ENCODE results near the gene RAX2.

RAX2 gene

GRCh38 chr19:3737487-3738205, 34.4 kb downstream of the RAX2 start:
- no peak for DNase-seq
- Histone ChIP-seq H3K9ac (ENCODE audit: low read length) (no peak overlapping the region), H3K27ac (ENCODE audit: low read length, poor library complexity, severe bottlenecking) (no peak overlapping the region), H3K4me1 (ENCODE audit: control insufficient read depth, insufficient read depth, low read depth, low read length) (no peaks in the 10 kb centered on the region), H3K4ac (ENCODE audit: low read depth in 1 of 2, low read length in 2 of 2) (no peak overlapping the region), H2BK120ac (ENCODE audit: low read depth, low read length) (no peak overlapping the region), H3K18ac (ENCODE audit: low read depth in 1 of 2, low read length in 2 of 2) (no peak overlapping the region), H2BK15ac (ENCODE audit: low read depth, poor library complexity, severe bottlenecking) (no peak overlapping the region), H2BK12ac (ENCODE audit: low read length in 2 of 2) (no peak overlapping the region), H3K23ac (ENCODE audit: low read length in 2 of 2) (no peak overlapping the region), H3K27me3 (ENCODE audit: control insufficient read depth in 1 of 2, insufficient read depth in 1 of 2, low read length in 2 of 2) (peaks cover 18 to 51% of the 10 kb centered on the region in 2 experiments), H2AK5ac (ENCODE audit: low read length, severe bottlenecking) (no peak overlapping the region), H3K4me3 (ENCODE audit: insufficient read depth in 1 of 2, low read depth in 1 of 2, low read length in 2 of 2) (no peak overlapping the region), H3K79me1 (replicated peaks; ENCODE audit: low read length, poor library complexity, severe bottlenecking) (no peaks in the 10 kb centered on the region), H2AFZ (ENCODE audit: low read depth, low read length) (no peak overlapping the region), H4K91ac (ENCODE audit: low read length) (no peak overlapping the region), H4K8ac (ENCODE audit: low read length) (no peak overlapping the region), H2BK5ac (ENCODE audit: low read depth, low read length, poor library complexity, severe bottlenecking) (no peak overlapping the region), H3K4me2 (ENCODE audit: low read length, poor library complexity, severe bottlenecking) (no peak overlapping the region), H3K14ac (ENCODE audit: low read length in 2 of 2) (no peak overlapping the region), H3K36me3 (ENCODE audit: control insufficient read depth in 1 of 2, insufficient read depth in 2 of 2, low read depth in 1 of 2, low read length in 2 of 2) (peaks cover 0 to 2% of the 10 kb centered on the region in 2 experiments), H3K9me3 (ENCODE audit: control insufficient read depth, low read length) (no peaks in the 10 kb centered on the region)
- WGBS = 87% methylated on average over 10 of the region's 10 CpGs

GRCh38 chr19:3736106-3736724, 35.8 kb downstream of the RAX2 start:
- H3K14ac ChIP-seq (ENCODE audit: low read length in 2 of 2) = no peak overlapping the region
- H3K18ac ChIP-seq (ENCODE audit: low read depth in 1 of 2, low read length in 2 of 2) = no peak overlapping the region
- no peak overlapping the region for H3K9ac ChIP-seq (ENCODE audit: low read length)
- H3K4ac ChIP-seq (ENCODE audit: low read depth in 1 of 2, low read length in 2 of 2) = no peak overlapping the region
- no peaks in the 10 kb centered on the region for H3K79me1 ChIP-seq (replicated peaks; ENCODE audit: low read length, poor library complexity, severe bottlenecking)
- H2AFZ ChIP-seq (ENCODE audit: low read depth, low read length) = no peak overlapping the region
- H4K91ac ChIP-seq (ENCODE audit: low read length) = no peak overlapping the region
- H3K23ac ChIP-seq (ENCODE audit: low read length in 2 of 2) = peak overlapping the region in 1 of 2 experiments; percentile 15
- H2AK5ac ChIP-seq (ENCODE audit: low read length, severe bottlenecking) = no peak overlapping the region
- no peak overlapping the region for H2BK120ac ChIP-seq (ENCODE audit: low read depth, low read length)
- H3K9me3 ChIP-seq (ENCODE audit: control insufficient read depth, low read length) = no peaks in the 10 kb centered on the region
- no peak overlapping the region for H3K27ac ChIP-seq (ENCODE audit: low read length, poor library complexity, severe bottlenecking)
- H3K4me2 ChIP-seq (ENCODE audit: low read length, poor library complexity, severe bottlenecking) = no peak overlapping the region
- no peak overlapping the region for H3K4me3 ChIP-seq (ENCODE audit: insufficient read depth in 1 of 2, low read depth in 1 of 2, low read length in 2 of 2)
- no peaks in the 10 kb centered on the region for H3K4me1 ChIP-seq (ENCODE audit: control insufficient read depth, insufficient read depth, low read depth, low read length)
- peaks cover 0 to 2% of the 10 kb centered on the region in 2 experiments for H3K36me3 ChIP-seq (ENCODE audit: control insufficient read depth in 1 of 2, insufficient read depth in 2 of 2, low read depth in 1 of 2, low read length in 2 of 2)
- no peak overlapping the region for H2BK12ac ChIP-seq (ENCODE audit: low read length in 2 of 2)
- H2BK15ac ChIP-seq (ENCODE audit: low read depth, poor library complexity, severe bottlenecking) = no peak overlapping the region
- no peak for DNase-seq
- H2BK5ac ChIP-seq (ENCODE audit: low read depth, low read length, poor library complexity, severe bottlenecking) = no peak overlapping the region
- WGBS = 88% methylated on average over 19 of the region's 21 CpGs
- no peak overlapping the region for H4K8ac ChIP-seq (ENCODE audit: low read length)
- peaks cover 18 to 51% of the 10 kb centered on the region in 2 experiments for H3K27me3 ChIP-seq (ENCODE audit: control insufficient read depth in 1 of 2, insufficient read depth in 1 of 2, low read length in 2 of 2)

- no peaks in the 10 kb centered on the region for H3K9me3 ChIP-seq (ENCODE audit: control insufficient read depth, low read length)
- H3K18ac ChIP-seq (ENCODE audit: low read depth in 1 of 2, low read length in 2 of 2) = no peak overlapping the region
- peaks cover 0 to 2% of the 10 kb centered on the region in 2 experiments for H3K36me3 ChIP-seq (ENCODE audit: control insufficient read depth in 1 of 2, insufficient read depth in 2 of 2, low read depth in 1 of 2, low read length in 2 of 2)
- H4K91ac ChIP-seq (ENCODE audit: low read length) = no peak overlapping the region
- H2AFZ ChIP-seq (ENCODE audit: low read depth, low read length) = no peak overlapping the region
- peaks cover 18 to 49% of the 10 kb centered on the region in 2 experiments for H3K27me3 ChIP-seq (ENCODE audit: control insufficient read depth in 1 of 2, insufficient read depth in 1 of 2, low read length in 2 of 2)
- H2BK5ac ChIP-seq (ENCODE audit: low read depth, low read length, poor library complexity, severe bottlenecking) = no peak overlapping the region
- 100% methylated on average over 1 of the region's 14 CpGs for WGBS
- no peak overlapping the region for H3K9ac ChIP-seq (ENCODE audit: low read length)
- no peak overlapping the region for H2AK5ac ChIP-seq (ENCODE audit: low read length, severe bottlenecking)
- no peak overlapping the region for H3K23ac ChIP-seq (ENCODE audit: low read length in 2 of 2)
- H3K4me1 ChIP-seq (ENCODE audit: control insufficient read depth, insufficient read depth, low read depth, low read length) = no peaks in the 10 kb centered on the region
- no peaks in the 10 kb centered on the region for H3K79me1 ChIP-seq (replicated peaks; ENCODE audit: low read length, poor library complexity, severe bottlenecking)
- H3K4ac ChIP-seq (ENCODE audit: low read depth in 1 of 2, low read length in 2 of 2) = no peak overlapping the region
- no peak overlapping the region for H3K14ac ChIP-seq (ENCODE audit: low read length in 2 of 2)
- no peak for DNase-seq
- no peak overlapping the region for H2BK12ac ChIP-seq (ENCODE audit: low read length in 2 of 2)
- no peak overlapping the region for H2BK15ac ChIP-seq (ENCODE audit: low read depth, poor library complexity, severe bottlenecking)
- no peak overlapping the region for H2BK120ac ChIP-seq (ENCODE audit: low read depth, low read length)
- no peak overlapping the region for H3K4me3 ChIP-seq (ENCODE audit: insufficient read depth in 1 of 2, low read depth in 1 of 2, low read length in 2 of 2)
- no peak overlapping the region for H3K4me2 ChIP-seq (ENCODE audit: low read length, poor library complexity, severe bottlenecking)
- H4K8ac ChIP-seq (ENCODE audit: low read length) = no peak overlapping the region
- H3K27ac ChIP-seq (ENCODE audit: low read length, poor library complexity, severe bottlenecking) = no peak overlapping the region
Measured at GRCh38 chr19:3734310-3734600, 37.8 kb downstream of the RAX2 start.

- Histone ChIP-seq H3K4ac (ENCODE audit: low read depth in 1 of 2, low read length in 2 of 2) (no peak overlapping the region), H3K4me3 (ENCODE audit: insufficient read depth in 1 of 2, low read depth in 1 of 2, low read length in 2 of 2) (no peak overlapping the region), H3K4me2 (ENCODE audit: low read length, poor library complexity, severe bottlenecking) (no peak overlapping the region), H2BK12ac (ENCODE audit: low read length in 2 of 2) (no peak overlapping the region), H2AFZ (ENCODE audit: low read depth, low read length) (no peak overlapping the region), H2AK5ac (ENCODE audit: low read length, severe bottlenecking) (no peak overlapping the region), H3K23ac (ENCODE audit: low read length in 2 of 2) (peak overlapping the region in 1 of 2 experiments; percentile 68), H2BK5ac (ENCODE audit: low read depth, low read length, poor library complexity, severe bottlenecking) (no peak overlapping the region), H3K27me3 (ENCODE audit: control insufficient read depth in 1 of 2, insufficient read depth in 1 of 2, low read length in 2 of 2) (peaks cover 18 to 46% of the 10 kb centered on the region in 2 experiments), H3K14ac (ENCODE audit: low read length in 2 of 2) (peak overlapping the region in 1 of 2 experiments; percentile 88), H3K27ac (ENCODE audit: low read length, poor library complexity, severe bottlenecking) (no peak overlapping the region), H3K36me3 (ENCODE audit: control insufficient read depth in 1 of 2, insufficient read depth in 2 of 2, low read depth in 1 of 2, low read length in 2 of 2) (peaks cover 0 to 2% of the 10 kb centered on the region in 2 experiments), H3K18ac (ENCODE audit: low read depth in 1 of 2, low read length in 2 of 2) (no peak overlapping the region), H3K9me3 (ENCODE audit: control insufficient read depth, low read length) (no peaks in the 10 kb centered on the region), H4K8ac (ENCODE audit: low read length) (no peak overlapping the region), H4K91ac (ENCODE audit: low read length) (no peak overlapping the region), H3K4me1 (ENCODE audit: control insufficient read depth, insufficient read depth, low read depth, low read length) (no peaks in the 10 kb centered on the region), H2BK120ac (ENCODE audit: low read depth, low read length) (no peak overlapping the region), H3K9ac (ENCODE audit: low read length) (no peak overlapping the region), H2BK15ac (ENCODE audit: low read depth, poor library complexity, severe bottlenecking) (no peak overlapping the region), H3K79me1 (replicated peaks; ENCODE audit: low read length, poor library complexity, severe bottlenecking) (no peaks in the 10 kb centered on the region)
- WGBS = 88% methylated on average over 18 of the region's 20 CpGs
- no peak for DNase-seq
Measured at GRCh38 chr19:3733549-3734309, 38.3 kb downstream of the RAX2 start.

All from mesenchymal stem cell (in vitro differentiated cells and primary cell).